Neural progenitor cell (in vitro differentiated cells): ENCODE measurements around the gene CTNNA3.

Experiments used
- EZH2 ChIP-seq: fragments of 200-600 bp; sonication (generic); IDR thresholded peaks from 2 replicates; pipeline ENCODE4 v1.6.1; 2017; ENCODE audit warnings: antibody characterized with exemption, mild to moderate bottlenecking, moderate library complexity
- TF ChIP-seq, protein P1 (sequence below): fragments of 200-600 bp; sonication (generic); IDR thresholded peaks from 2 replicates; pipeline ENCODE4 v1.5.1; 2017; ENCODE audit warnings: antibody characterized with exemption, mild to moderate bottlenecking

DNA sequence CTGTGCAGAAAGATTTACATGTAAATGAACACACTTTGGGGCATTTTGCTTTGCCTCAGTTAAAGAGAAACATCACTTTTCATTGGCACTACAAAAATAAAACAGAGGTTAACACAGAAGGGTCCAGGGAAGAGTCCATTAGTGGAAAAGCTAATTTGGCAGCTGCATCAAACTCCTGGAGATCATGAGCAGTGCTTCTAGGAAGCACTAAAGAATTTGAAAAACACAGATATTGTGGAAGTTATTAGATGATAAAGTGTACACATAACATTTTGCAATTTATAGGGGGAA, 608.9 kb downstream of the CTNNA3 start:
- TF ChIP-seq, protein P1, sequence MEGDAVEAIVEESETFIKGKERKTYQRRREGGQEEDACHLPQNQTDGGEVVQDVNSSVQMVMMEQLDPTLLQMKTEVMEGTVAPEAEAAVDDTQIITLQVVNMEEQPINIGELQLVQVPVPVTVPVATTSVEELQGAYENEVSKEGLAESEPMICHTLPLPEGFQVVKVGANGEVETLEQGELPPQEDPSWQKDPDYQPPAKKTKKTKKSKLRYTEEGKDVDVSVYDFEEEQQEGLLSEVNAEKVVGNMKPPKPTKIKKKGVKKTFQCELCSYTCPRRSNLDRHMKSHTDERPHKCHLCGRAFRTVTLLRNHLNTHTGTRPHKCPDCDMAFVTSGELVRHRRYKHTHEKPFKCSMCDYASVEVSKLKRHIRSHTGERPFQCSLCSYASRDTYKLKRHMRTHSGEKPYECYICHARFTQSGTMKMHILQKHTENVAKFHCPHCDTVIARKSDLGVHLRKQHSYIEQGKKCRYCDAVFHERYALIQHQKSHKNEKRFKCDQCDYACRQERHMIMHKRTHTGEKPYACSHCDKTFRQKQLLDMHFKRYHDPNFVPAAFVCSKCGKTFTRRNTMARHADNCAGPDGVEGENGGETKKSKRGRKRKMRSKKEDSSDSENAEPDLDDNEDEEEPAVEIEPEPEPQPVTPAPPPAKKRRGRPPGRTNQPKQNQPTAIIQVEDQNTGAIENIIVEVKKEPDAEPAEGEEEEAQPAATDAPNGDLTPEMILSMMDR: no peak
- no peak for TF ChIP-seq EZH2
